Measurements from ENCODE around the gene MGAT4A.

- TF ChIP-seq CTCF (IDR thresholded peaks at IDR 0.05), result no peak
- no peak for TF ChIP-seq EP300 (IDR thresholded peaks at IDR 0.05)
- no peak for TF ChIP-seq HMGXB4 (CRISPR knock-in tag; IDR thresholded peaks at IDR 0.05; ENCODE audit: borderline replicate concordance)
- TF ChIP-seq RARB (CRISPR knock-in tag; IDR thresholded peaks at IDR 0.05), result no peak
- no peak for TF ChIP-seq E2F6 (IDR thresholded peaks at IDR 0.05; ENCODE audit: borderline replicate concordance, low read depth)
- TF ChIP-seq MAX (IDR thresholded peaks at IDR 0.05), result no peak
- TF ChIP-seq EHMT2 (IDR thresholded peaks at IDR 0.05; ENCODE audit: low read depth), result no peak
- no peak for TF ChIP-seq REST (IDR thresholded peaks at IDR 0.05)
- TF ChIP-seq ATOH8 (CRISPR knock-in tag; IDR thresholded peaks at IDR 0.05; ENCODE audit: low read depth), result no peak
- TF ChIP-seq SMC3 (IDR thresholded peaks at IDR 0.05), result no peak
- TF ChIP-seq RNF2 (IDR thresholded peaks at IDR 0.05; ENCODE audit: borderline replicate concordance, low read depth), result no peak
Measured at GRCh38 chr2:98579926-98580325, 151.0 kb downstream of the MGAT4A start.

Data from A549 (cell line).